Stimulated activated CD8-positive, alpha-beta memory T cell treated with anti-CD3 and anti-CD28 coated beads, Interleukin-15, amount 100 ng/mL, for 48 hours (primary cell): ENCODE results near the gene BCL7C.
A peak's percentile ranks its signal among the peaks of the same experiment; 100 is the strongest.
"Not testable (repeated sequence)": the region's sequence is repeated elsewhere in the genome, so short reads cannot be mapped to it uniquely, and the experiment has no call there.

Experiments
- DNase-seq, 2 donors: peaks; one replicate each; pipeline ENCODE4 v3.0.0-alpha.2; 2020; ENCODE audit warnings: low read depth in 2 of 2

The BCL7C gene

DNA sequence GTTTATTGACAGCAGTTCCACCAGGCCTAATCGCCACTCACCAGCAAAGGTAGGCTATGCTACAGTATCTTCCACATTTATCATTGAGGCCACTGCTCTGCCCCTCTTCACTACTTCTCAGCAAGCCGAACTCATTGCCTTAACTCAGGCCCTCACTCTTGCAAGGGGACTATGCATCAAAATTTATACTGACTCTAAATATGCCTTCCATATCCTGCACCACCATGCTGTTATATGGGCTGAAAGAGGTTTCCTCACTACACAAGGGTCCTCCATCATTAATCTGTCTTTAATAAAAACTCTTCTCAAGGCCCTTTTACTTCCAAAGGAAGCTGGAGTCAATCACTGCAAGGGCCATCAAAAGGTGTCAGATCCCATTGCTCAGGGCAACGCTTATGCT, 30.7 kb downstream of the BCL7C start:
- DNase-seq = not testable (repeated sequence)

DNA sequence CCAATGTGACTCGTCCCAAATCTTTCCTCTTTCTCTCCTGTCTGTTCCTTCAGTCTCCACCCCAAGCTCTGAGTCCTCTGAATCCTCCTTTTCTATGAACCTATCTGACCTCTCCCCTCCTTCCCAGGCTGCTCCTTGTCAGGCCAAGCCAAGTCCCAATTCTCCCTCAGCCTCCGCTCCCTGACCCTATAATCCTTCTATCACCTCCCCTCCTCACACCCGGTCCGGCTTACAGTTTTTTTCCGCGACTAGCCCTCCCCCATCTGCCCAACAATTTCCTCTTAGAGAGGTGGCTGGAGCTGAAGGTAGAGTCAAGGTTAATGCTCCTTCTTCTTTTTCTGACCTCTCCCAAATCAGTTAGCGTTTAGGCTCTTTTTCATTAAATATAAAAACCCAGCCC, 33.1 kb downstream of the BCL7C start:
- not testable (repeated sequence) for DNase-seq

DNA sequence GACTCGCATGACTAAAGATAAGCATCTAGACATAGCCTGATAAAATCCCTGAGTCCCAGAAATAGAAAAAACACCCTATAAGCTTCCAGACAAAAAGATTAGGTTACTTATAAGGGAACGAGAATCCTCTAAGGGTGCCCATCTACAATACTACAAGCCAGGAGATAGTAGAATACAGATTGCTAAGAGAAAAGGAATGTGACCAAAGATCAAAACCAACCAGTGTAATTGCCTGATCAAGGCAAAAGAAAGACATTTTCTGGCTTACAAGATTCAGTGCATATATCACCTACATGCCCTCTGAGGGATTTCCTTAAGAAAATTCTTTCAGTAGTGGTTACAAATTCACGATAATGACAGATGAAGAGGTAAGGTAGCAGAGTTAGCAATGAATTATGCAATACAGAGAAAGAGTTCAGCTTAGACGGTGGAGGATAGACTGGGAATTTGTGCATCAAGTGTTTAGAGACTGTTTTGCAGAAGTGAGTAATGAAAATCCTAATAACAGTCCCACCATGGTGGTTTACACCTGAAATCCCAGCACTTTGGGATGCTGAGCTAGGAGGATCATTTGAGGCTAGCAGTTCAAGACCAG, 35.0 kb downstream of the BCL7C start:
- no peak for DNase-seq

GRCh38 chr16:30858111-30858495, 35.8 kb downstream of the BCL7C start:
- DNase-seq = no peak

- no peak for DNase-seq
Observed at GRCh38 chr16:30853758-30854157, 40.1 kb downstream of the BCL7C start.

DNA sequence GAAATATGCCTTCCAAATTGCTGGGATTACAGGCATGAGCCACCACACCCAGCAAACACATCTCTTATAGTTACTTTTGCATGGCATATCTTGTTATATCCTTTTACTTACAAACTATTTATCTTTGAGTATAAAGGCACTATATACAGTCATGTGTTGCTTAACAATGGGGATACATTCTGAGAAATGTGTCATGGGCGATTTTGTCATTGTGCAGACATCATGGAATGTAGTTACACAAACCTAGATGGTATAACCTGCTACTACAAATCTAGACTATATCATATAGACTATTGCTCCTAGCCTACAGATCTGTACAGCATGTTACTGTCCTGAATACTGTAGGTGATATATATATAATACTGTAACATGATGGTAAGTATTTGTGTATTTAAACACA, 43.6 kb downstream of the BCL7C start:
- DNase-seq = no peak

DNA sequence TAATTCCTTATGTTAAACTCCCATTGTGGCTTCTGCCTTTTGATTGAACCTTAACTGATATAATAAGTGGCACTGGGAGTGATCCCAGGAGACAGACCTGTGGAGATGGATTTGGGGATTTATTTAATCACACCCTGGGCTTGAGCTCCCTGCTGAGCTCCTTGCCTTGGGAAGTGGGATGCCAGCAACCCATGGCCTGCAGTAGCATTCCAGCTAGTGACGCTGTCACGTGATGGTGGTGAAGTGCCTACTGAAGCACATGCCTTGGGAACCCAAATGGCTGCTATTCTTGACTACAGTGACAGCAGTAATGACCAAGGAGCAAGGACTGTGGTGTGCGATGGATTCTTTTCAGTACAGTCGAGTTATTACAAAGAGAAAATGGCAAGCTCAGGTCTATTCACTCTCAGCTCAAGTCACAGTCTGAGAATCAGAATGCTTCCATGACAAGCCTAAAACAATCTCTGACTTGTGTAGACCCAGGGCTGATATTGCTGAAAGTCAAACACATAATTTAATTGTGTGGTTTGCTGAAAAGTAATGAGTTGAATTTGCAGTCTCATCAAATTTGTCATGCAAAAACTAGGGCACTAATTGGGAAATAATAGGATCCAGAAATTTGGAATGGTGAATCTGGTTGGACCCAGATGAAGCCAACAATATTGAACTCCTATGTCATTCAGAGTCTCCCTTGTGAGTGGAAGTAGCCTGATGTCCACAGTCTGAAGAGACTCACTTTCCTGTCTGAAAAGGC, 47.1 kb downstream of the BCL7C start:
- DNase-seq = no peak

GRCh38 chr16:30844671-30845449, 49.0 kb downstream of the BCL7C start:
- DNase-seq = peak; percentile 49 to 65

GRCh38 chr16:30844346-30844670, 49.6 kb downstream of the BCL7C start:
- DNase-seq = no peak

GRCh38 chr16:30843501-30843900, 50.4 kb downstream of the BCL7C start:
- DNase-seq = no peak

- DNase-seq = no peak
Observed at GRCh38 chr16:30842971-30843370, 50.9 kb downstream of the BCL7C start.

DNA sequence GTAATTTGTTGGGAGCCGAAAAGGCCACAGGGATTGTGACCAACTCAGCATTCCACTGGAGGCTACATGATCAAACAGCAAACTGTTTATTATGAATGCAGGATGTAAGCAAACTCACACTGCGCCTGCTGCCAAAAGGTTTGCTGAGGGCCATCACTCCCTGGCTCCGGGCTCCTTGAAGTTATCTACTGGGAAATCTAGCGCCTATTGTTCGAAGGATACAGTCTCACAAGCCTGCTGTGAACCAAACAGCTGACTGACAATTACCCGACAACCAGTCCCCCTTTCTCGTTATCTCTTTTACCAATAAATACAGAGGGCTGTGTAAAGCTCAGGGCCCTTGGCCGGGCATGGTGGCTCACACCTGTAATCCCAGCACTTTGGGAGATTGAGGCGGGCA, 52.5 kb downstream of the BCL7C start:
- DNase-seq = no peak

GRCh38 chr16:30840611-30841010, 53.3 kb downstream of the BCL7C start:
- no peak for DNase-seq

DNA sequence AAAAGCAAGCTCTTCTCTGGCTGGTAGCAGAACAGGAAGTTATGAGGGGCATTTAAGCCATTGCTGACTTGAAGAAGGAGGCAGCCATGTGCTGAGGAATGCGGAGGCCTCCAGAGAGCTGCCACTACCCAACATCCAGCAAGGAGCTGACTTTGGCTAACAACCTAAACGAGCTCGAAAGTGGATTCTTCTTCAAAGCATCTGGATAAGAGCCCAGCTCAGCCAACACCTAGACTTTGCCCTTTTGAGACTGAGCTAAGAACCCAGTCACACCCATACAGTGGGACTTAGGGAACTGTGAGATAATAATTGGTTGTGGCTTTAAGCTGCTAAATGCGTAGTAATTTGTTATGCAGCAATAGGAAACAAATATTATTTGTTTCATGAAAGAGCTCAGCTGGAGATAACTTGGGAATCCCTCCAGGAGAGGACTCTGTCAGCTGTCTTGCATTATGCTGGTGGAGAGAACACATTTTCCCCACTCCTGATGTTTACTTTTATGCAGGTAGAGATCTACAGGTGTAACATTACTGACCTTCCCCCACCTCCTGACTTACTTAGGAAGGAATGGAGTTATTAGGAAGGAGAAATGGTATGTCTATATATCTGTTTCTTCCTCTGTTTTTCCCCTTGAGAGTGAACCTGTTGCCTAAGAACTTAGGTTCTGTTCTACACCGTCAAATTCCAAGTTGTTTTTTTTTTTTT, 54.2 kb downstream of the BCL7C start:
- DNase-seq = no peak

GRCh38 chr16:30838876-30839471, 54.9 kb downstream of the BCL7C start:
- no peak for DNase-seq

DNA sequence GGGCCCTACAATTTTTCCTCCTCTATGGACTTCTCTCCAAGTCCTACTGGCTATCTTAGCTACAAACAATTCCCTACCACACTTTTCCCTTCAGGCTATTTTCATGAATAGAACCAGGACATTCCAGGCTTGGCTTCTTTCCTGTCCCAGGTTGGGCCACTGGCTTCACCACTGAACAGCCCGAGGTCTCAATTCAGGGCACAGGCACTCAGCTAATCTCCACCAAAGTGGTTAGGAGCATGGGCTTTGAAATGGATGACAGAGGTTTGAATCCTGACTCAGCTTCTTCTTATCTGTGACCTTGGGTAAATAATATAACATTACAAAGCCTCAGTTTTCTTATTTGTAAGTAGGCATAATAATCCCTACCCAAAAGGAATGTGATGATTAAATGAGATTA, 56.0 kb downstream of the BCL7C start:
- DNase-seq = no peak
